WTC11 (cell line): ENCODE measurements around the gene FAM117B.

Source experiments
- AR ChIP-seq: fragments of 250-450 bp; sonication (Bioruptor Pico); IDR thresholded peaks from 2 replicates; pipeline ENCODE4 v1.9.0; 2021; ENCODE audit warnings: mild to moderate bottlenecking
- ATF2 ChIP-seq: sonication (generic); formaldehyde crosslinking; IDR thresholded peaks from 2 replicates; pipeline ENCODE4 v1.8.1; 2022; ENCODE audit warnings: low read depth, missing genetic modification reagents, borderline replicate concordance
- CREB1 ChIP-seq: sonication (generic); formaldehyde crosslinking; IDR thresholded peaks from 2 replicates; pipeline ENCODE4 v1.8.0; 2023; ENCODE audit warnings: mild to moderate bottlenecking, missing genetic modification reagents
- CTCF ChIP-seq: fragments of 200-600 bp; IDR thresholded peaks from 2 replicates; pipeline ENCODE4 v1.8.0; 2022; ENCODE audit warnings: antibody characterized with exemption
- ESRRA ChIP-seq: sonication (generic); formaldehyde crosslinking; IDR thresholded peaks from 2 replicates; pipeline ENCODE4 v1.8.1; 2022; ENCODE audit warnings: mild to moderate bottlenecking, missing genetic modification reagents, borderline replicate concordance
- FOXP1 ChIP-seq: sonication (generic); formaldehyde crosslinking; IDR thresholded peaks from 2 replicates; pipeline ENCODE4 v1.8.0; 2022; ENCODE audit warnings: missing genetic modification reagents, mild to moderate bottlenecking, moderate library complexity, borderline replicate concordance
- NR2C2 ChIP-seq: sonication (generic); formaldehyde crosslinking; IDR thresholded peaks from 2 replicates; pipeline ENCODE4 v1.8.0; 2022; ENCODE audit warnings: mild to moderate bottlenecking, missing genetic modification reagents
- OVOL2 ChIP-seq: fragments of 250-450 bp; sonication (Bioruptor Pico); IDR thresholded peaks from 2 replicates; pipeline ENCODE4 v1.9.0; 2021; ENCODE audit warnings: mild to moderate bottlenecking, borderline replicate concordance
- TEAD4 ChIP-seq: sonication (generic); formaldehyde crosslinking; IDR thresholded peaks from 2 replicates; pipeline ENCODE4 v1.8.0; 2022; ENCODE audit warnings: mild to moderate bottlenecking, missing genetic modification reagents
- TP53 ChIP-seq: sonication (generic); formaldehyde crosslinking; IDR thresholded peaks from 2 replicates; pipeline ENCODE4 v1.8.1; 2023; ENCODE audit warnings: mild to moderate bottlenecking, missing genetic modification reagents
- USF2 ChIP-seq: sonication (generic); formaldehyde crosslinking; IDR thresholded peaks from 2 replicates; pipeline ENCODE4 v1.8.1; 2023; ENCODE audit warnings: mild to moderate bottlenecking, missing genetic modification reagents, moderate library complexity
- ZNF121 ChIP-seq: sonication (generic); formaldehyde crosslinking; IDR thresholded peaks from 2 replicates; pipeline ENCODE4 v1.8.0; 2023; ENCODE audit warnings: missing genetic modification reagents
- ZNF263 ChIP-seq: sonication (generic); formaldehyde crosslinking; IDR thresholded peaks from 2 replicates; pipeline ENCODE4 v1.8.1; 2022; ENCODE audit warnings: low read depth, mild to moderate bottlenecking, moderate library complexity, missing genetic modification reagents

- TF ChIP-seq CREB1 (CRISPR knock-in tag) = no peak
- TF ChIP-seq CTCF = no peak
- TF ChIP-seq ATF2 (CRISPR knock-in tag) = no peak
- TF ChIP-seq NR2C2 (CRISPR knock-in tag) = no peak
- no peak for TF ChIP-seq ZNF263 (CRISPR knock-in tag)
- TF ChIP-seq AR (CRISPR knock-in tag) = no peak
- no peak for TF ChIP-seq ZNF121 (CRISPR knock-in tag)
- TF ChIP-seq FOXP1 (CRISPR knock-in tag) = no peak
- no peak for TF ChIP-seq ESRRA (CRISPR knock-in tag)
- TF ChIP-seq TP53 (CRISPR knock-in tag) = no peak
- no peak for TF ChIP-seq OVOL2 (CRISPR knock-in tag)
- TF ChIP-seq TEAD4 (CRISPR knock-in tag) = no peak
- no peak for TF ChIP-seq USF2 (CRISPR knock-in tag)
These were observed 86.9 kb downstream of the FAM117B start for GRCh38 chr2:202721621-202722020.
